SJSA1 (cell line): ENCODE measurements around the gene AP4E1. TPM values are rescaled to one million over a fixed set of nuclear protein-coding genes. Genes with fewer than 3 reads are reported as not detected.
"Not testable (repeated sequence)": the region's sequence is repeated elsewhere in the genome, so short reads cannot be mapped to it uniquely, and the experiment has no call there.

Experiments used
- DNase-seq, 2 experiments: peaks; one replicate each; pipeline ENCODE4 v3.0.0-alpha.2; 2015 to 2020; ENCODE audit warnings: low spot score in 2 of 2, low read depth in 1 of 2
- H3K27ac ChIP-seq: fragments of 250-450 bp; sonication (Bioruptor Pico); 2 replicates; pipeline ENCODE4 v1.5.1; 2020; ENCODE audit warnings: mild to moderate bottlenecking, moderate library complexity
- H3K27me3 ChIP-seq: fragments of 250-450 bp; sonication (Bioruptor Pico); replicated peaks from 2 replicates; pipeline ENCODE4 v1.5.1; 2020; ENCODE audit warnings: mild to moderate bottlenecking, moderate library complexity
- H3K36me3 ChIP-seq: fragments of 250-450 bp; sonication (Bioruptor Pico); 2 replicates; pipeline ENCODE4 v1.5.1; 2020; ENCODE audit warnings: mild to moderate bottlenecking
- H3K4me1 ChIP-seq: fragments of 250-450 bp; sonication (Bioruptor Pico); replicated peaks from 2 replicates; pipeline ENCODE4 v1.6.1; 2021; ENCODE audit warnings: mild to moderate bottlenecking
- H3K4me3 ChIP-seq: fragments of 250-450 bp; sonication (Bioruptor Pico); 2 replicates; pipeline ENCODE4 v1.5.1; 2020; ENCODE audit warnings: mild to moderate bottlenecking
- H3K9me3 ChIP-seq: fragments of 250-450 bp; sonication (Bioruptor Pico); replicated peaks from 2 replicates; pipeline ENCODE4 v1.5.1; 2020; ENCODE audit warnings: mild to moderate bottlenecking
- total RNA-seq: library from RNA; depleted of rRNA; stranded (reverse); fragments of >200 nt; shearing (Covaris generic); gene quantifications from 2 replicates; pipeline ENCODE4 v1.2.3, GENCODE V29; 2014

AP4E1 gene
- total RNA-seq, 1 experiment from 2014 or later: 20.3 TPM

DNA sequence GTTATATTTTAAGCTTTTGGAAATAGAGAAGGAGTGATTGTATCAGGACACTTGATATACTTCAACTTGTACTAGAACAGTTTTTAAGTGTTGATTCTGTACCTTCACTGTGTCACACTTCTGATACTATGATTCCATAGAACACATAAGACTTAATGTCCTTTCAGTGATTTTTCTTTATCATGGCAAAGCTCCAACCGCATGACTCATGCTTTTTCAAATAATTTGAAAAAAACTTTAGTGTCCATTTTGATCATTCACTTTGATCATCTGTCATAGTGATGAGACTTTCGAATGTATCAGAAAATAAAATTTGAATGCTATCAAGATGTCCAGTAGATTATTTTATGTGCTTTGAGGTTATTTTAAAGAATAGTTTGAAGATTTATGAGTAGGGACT, 32.0 kb downstream of the AP4E1 start:
- Histone ChIP-seq H3K27ac (no peak overlapping the region), H3K27me3 (no peaks in the 10 kb centered on the region), H3K36me3 (peaks cover 29% of the 10 kb centered on the region), H3K4me3 (no peak overlapping the region), H3K4me1 (no peaks in the 10 kb centered on the region), H3K9me3 (no peaks in the 10 kb centered on the region)
- no peak for DNase-seq

- Histone ChIP-seq H3K27ac (no peak overlapping the region), H3K4me1 (no peaks in the 10 kb centered on the region), H3K9me3 (no peaks in the 10 kb centered on the region), H3K36me3 (peaks cover 27% of the 10 kb centered on the region), H3K27me3 (no peaks in the 10 kb centered on the region), H3K4me3 (no peak overlapping the region)
- no peak for DNase-seq
Observed at GRCh38 chr15:50943638-50944037, 35.2 kb downstream of the AP4E1 start.

GRCh38 chr15:50944672-50945071, 36.2 kb downstream of the AP4E1 start:
- Histone ChIP-seq H3K27ac (no peak overlapping the region), H3K27me3 (no peaks in the 10 kb centered on the region), H3K9me3 (no peaks in the 10 kb centered on the region), H3K36me3 (peaks cover 28% of the 10 kb centered on the region), H3K4me3 (no peak overlapping the region), H3K4me1 (no peaks in the 10 kb centered on the region)
- DNase-seq: no peak

DNA sequence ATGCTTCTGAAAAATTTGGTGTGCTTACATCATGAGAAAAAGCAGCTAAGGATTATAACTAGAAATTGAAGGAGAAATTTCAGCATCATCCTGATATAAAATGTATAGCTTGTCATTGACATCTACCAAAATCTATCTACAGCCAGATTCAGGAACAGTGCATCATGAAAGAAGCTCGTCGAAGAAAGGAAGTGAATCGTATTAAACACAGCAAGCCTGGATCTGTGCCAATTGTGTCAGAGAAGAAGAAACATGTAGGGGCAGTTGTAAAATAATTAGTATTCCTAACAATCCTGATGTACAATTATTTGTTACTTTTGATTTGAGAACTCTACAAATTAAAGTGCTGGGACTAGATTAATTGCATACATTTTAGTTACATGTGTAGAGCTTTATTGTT, 37.2 kb downstream of the AP4E1 start:
- H3K27ac ChIP-seq: no peak overlapping the region
- H3K9me3 ChIP-seq: no peaks in the 10 kb centered on the region
- no peak overlapping the region for H3K4me3 ChIP-seq
- H3K36me3 ChIP-seq: peaks cover 37% of the 10 kb centered on the region
- H3K27me3 ChIP-seq: no peaks in the 10 kb centered on the region
- DNase-seq: no peak
- H3K4me1 ChIP-seq: no peaks in the 10 kb centered on the region

DNA sequence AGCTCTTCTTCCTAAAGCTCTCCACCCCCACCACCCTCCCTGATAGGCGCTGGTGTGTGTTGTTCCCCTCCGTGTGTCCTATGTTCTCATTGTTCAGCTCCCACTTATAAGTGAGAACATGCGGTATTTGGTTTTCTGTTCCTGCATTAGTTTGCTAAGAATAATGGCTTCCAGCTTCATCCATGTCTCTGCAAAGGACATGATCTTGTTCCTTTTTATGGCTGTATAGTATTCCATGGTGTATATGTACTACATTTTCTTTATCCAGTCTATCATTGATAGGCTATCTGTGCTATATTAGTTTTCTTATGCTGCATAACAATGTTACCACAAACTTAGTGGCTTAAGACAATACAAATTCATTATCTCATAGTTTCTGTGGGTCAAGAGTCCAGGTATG, 42.3 kb downstream of the AP4E1 start:
- not testable (repeated sequence) for H3K27ac ChIP-seq, H3K9me3 ChIP-seq, DNase-seq, H3K4me1 ChIP-seq, H3K4me3 ChIP-seq, H3K27me3 ChIP-seq
- H3K36me3 ChIP-seq: peaks cover 52% of the 10 kb centered on the region

DNA sequence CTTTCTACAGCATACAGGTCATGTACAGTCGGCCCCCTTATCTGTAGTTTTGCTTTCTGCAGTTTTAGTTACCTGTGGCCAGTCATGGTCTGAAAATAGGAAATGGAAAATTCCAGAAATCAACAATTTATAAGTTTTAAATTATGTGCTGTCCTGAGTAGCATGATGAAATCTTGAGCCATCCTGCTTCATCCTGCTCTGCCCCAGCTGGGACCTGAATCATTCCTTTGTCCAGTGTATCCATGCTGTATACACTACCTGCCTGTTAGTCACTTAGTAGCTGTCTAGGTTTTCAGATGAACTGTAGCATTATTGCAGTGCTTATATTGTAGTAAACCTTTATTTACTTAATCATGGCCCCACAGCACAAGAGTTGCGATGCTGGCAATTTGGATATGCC, 44.8 kb downstream of the AP4E1 start:
- H3K27ac ChIP-seq: no peak overlapping the region
- H3K27me3 ChIP-seq: no peaks in the 10 kb centered on the region
- peaks cover 74% of the 10 kb centered on the region for H3K36me3 ChIP-seq
- H3K4me1 ChIP-seq: no peaks in the 10 kb centered on the region
- H3K4me3 ChIP-seq: no peak overlapping the region
- DNase-seq: no peak
- H3K9me3 ChIP-seq: no peaks in the 10 kb centered on the region

- not testable (repeated sequence) for H3K27ac ChIP-seq, H3K27me3 ChIP-seq, DNase-seq, H3K4me3 ChIP-seq, H3K9me3 ChIP-seq, H3K4me1 ChIP-seq
- H3K36me3 ChIP-seq: peaks cover 83% of the 10 kb centered on the region
Observed at GRCh38 chr15:50954837-50955236, 46.4 kb downstream of the AP4E1 start.

DNA sequence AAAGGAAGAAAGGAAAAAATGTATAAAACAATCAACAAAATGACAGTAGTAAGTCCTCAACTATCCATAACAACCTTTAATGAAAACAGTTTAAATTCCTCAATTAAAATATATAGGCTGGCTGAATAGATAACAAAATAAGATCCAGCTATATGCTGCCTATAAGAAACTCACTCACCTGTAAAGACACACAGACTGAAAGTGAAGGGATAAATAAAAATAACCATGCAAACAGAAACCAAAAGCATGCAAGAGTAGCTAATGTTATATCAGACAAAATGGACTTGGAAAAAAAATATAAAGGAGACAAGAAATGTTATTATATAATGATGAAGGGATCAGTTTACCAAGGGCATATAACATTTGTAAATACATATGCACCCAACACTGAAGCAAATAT, 51.2 kb downstream of the AP4E1 start:
- Histone ChIP-seq H3K27me3 (no peaks in the 10 kb centered on the region), H3K27ac (no peak overlapping the region), H3K36me3 (peaks cover 89% of the 10 kb centered on the region), H3K4me1 (no peaks in the 10 kb centered on the region), H3K9me3 (peaks cover 7% of the 10 kb centered on the region; the same call in 1 of the 2 replicates), H3K4me3 (no peak overlapping the region)
- DNase-seq: no peak

GRCh38 chr15:50964075-50964474, 55.6 kb downstream of the AP4E1 start:
- Histone ChIP-seq H3K36me3 (peaks cover 72% of the 10 kb centered on the region), H3K4me3 (no peak overlapping the region), H3K27me3 (no peaks in the 10 kb centered on the region), H3K4me1 (no peaks in the 10 kb centered on the region), H3K9me3 (peaks cover 8% of the 10 kb centered on the region; the same call in 1 of the 2 replicates), H3K27ac (no peak overlapping the region)
- DNase-seq: no peak

DNA sequence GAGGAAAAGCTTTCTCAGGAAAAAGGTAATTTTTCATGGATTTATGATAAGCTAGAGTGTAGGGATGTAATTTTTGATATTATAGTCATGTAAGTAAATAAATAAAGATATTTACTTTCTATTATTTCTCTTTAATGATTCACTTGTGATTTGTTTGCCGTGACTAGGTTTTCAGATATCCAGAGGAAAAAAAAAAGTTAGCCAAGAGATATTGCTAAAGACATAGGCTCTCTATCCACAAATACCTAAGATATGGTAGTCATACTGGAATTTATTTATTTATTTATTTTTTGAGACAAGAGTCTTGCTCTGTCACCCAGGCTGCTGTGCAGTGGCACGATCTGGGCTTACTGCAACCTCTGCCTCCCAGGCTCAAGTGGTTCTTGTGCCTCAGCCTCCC, 59.9 kb downstream of the AP4E1 start:
- no peak overlapping the region for H3K27ac ChIP-seq
- no peaks in the 10 kb centered on the region for H3K4me1 ChIP-seq
- H3K4me3 ChIP-seq: no peak overlapping the region
- DNase-seq: no peak
- no peaks in the 10 kb centered on the region for H3K27me3 ChIP-seq
- peaks cover 12% of the 10 kb centered on the region for H3K9me3 ChIP-seq
- H3K36me3 ChIP-seq: peaks cover 72% of the 10 kb centered on the region

GRCh38 chr15:50970524-50970923, 62.0 kb downstream of the AP4E1 start:
- Histone ChIP-seq H3K27ac (no peak overlapping the region), H3K27me3 (no peaks in the 10 kb centered on the region), H3K9me3 (peaks cover 11% of the 10 kb centered on the region), H3K36me3 (peaks cover 69% of the 10 kb centered on the region), H3K4me3 (no peak overlapping the region), H3K4me1 (no peaks in the 10 kb centered on the region)
- no peak for DNase-seq

GRCh38 chr15:50971115-50971514, 62.6 kb downstream of the AP4E1 start:
- Histone ChIP-seq H3K27me3 (no peaks in the 10 kb centered on the region), H3K9me3 (peaks cover 11% of the 10 kb centered on the region), H3K36me3 (peaks cover 67% of the 10 kb centered on the region), H3K4me3 (no peak overlapping the region), H3K4me1 (no peaks in the 10 kb centered on the region), H3K27ac (no peak overlapping the region)
- DNase-seq: no peak

DNA sequence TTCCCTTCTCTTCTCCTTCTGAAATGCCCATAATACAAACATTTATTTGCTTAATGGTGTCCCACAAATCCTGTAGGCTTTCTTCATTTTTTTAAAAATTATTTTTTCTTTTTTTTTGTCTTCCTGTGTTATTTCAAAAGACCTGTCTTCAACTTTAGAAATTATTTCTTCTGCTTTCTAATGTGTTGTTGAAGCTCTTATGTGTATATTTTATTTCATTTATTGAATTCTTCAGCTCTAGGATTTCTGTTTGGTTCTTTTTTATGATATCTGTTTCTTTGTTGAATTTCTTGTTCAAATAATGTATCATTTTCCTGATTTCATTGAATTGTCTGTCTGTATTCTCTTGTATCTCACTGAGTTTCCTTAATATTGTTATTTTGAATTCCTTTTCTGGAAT, 63.1 kb downstream of the AP4E1 start:
- DNase-seq: no peak
- H3K4me1 ChIP-seq: no peaks in the 10 kb centered on the region
- H3K27me3 ChIP-seq: no peaks in the 10 kb centered on the region
- H3K4me3 ChIP-seq: no peak overlapping the region
- no peak overlapping the region for H3K27ac ChIP-seq
- H3K36me3 ChIP-seq: peaks cover 67% of the 10 kb centered on the region
- H3K9me3 ChIP-seq: peaks cover 11% of the 10 kb centered on the region

DNA sequence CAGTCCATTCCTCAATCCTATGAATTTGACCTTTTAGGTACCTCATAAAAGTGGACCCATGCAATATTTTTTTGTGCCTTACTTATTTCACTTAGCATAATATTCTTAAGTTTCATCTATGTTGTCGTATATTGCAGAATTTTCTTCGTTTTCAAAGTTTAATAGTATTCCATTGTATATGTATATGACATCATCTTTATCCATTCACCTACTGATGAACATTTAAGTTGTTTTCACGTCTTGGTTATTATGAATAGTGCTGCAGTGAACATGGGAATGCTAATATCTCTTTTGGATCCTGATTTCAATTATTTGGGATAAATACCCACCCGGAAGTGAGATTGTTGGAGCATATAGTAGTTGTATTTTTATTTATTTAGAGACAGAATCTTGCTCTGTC, 65.1 kb downstream of the AP4E1 start:
- Histone ChIP-seq H3K4me1 (no peaks in the 10 kb centered on the region), H3K4me3 (no peak overlapping the region), H3K27me3 (no peaks in the 10 kb centered on the region), H3K9me3 (peaks cover 11% of the 10 kb centered on the region), H3K36me3 (peaks cover 57% of the 10 kb centered on the region), H3K27ac (no peak overlapping the region)
- no peak for DNase-seq

GRCh38 chr15:50977162-50977561, 68.7 kb downstream of the AP4E1 start:
- no peaks in the 10 kb centered on the region for H3K4me1 ChIP-seq
- H3K9me3 ChIP-seq: no peaks in the 10 kb centered on the region
- H3K4me3 ChIP-seq: no peak overlapping the region
- no peak for DNase-seq
- H3K36me3 ChIP-seq: peaks cover 48% of the 10 kb centered on the region
- H3K27me3 ChIP-seq: no peaks in the 10 kb centered on the region
- no peak overlapping the region for H3K27ac ChIP-seq
